Choroid plexus epithelial cell (primary cell): ENCODE results near the gene DDX19B.
"Not testable (repeated sequence)": the region's sequence is repeated elsewhere in the genome, so short reads cannot be mapped to it uniquely, and the experiment has no call there.

ENCODE experiments used
- DNase-seq: peaks from one replicate; pipeline ENCODE4 v3.0.0-alpha.2; 2010; ENCODE audit warnings: low read depth
- H3K4me3 ChIP-seq: 2 replicates; pipeline ENCODE4 v1.5.1; 2011; ENCODE audit warnings: low read depth, mild to moderate bottlenecking, control low read depth, low read length, moderate library complexity
- CTCF ChIP-seq: conservative IDR thresholded peaks from 2 replicates; pipeline ENCODE4 v1.5.1; 2011; ENCODE audit warnings: low read depth, mild to moderate bottlenecking, control low read depth, inconsistent platforms, low read length, moderate library complexity

DDX19B gene

GRCh38 chr16:70370145-70370544 lies 71.2 kb downstream of the DDX19B start:
- not testable (repeated sequence) for H3K4me3 ChIP-seq
- peak; percentile 72 for TF ChIP-seq CTCF
- peak; percentile 51 for DNase-seq

- no peak for TF ChIP-seq CTCF
- no peak for DNase-seq
- H3K4me3 ChIP-seq, result no peak overlapping the region
These were observed 71.9 kb downstream of the DDX19B start for GRCh38 chr16:70370924-70371323.

- DNase-seq, result no peak
- no peak for TF ChIP-seq CTCF
- H3K4me3 ChIP-seq, result no peak overlapping the region
These were observed 74.1 kb downstream of the DDX19B start for GRCh38 chr16:70372921-70373728.

- TF ChIP-seq CTCF, result no peak
- DNase-seq, result no peak
- no peak overlapping the region for H3K4me3 ChIP-seq
These were observed 75.2 kb downstream of the DDX19B start for GRCh38 chr16:70374213-70374612.

- no peak overlapping the region for H3K4me3 ChIP-seq
- DNase-seq, result no peak
- TF ChIP-seq CTCF, result no peak
These were observed 76.9 kb downstream of the DDX19B start for GRCh38 chr16:70375636-70376611.

- no peak overlapping the region for H3K4me3 ChIP-seq
- DNase-seq, result no peak
- TF ChIP-seq CTCF, result no peak
These were observed 78.8 kb downstream of the DDX19B start for GRCh38 chr16:70377782-70378181.
